ENCODE data around the gene SSR2.
A peak's percentile ranks its signal among the peaks of the same experiment; 100 is the strongest.

The SSR2 gene

GRCh38 chr1:156052862-156053767, 32.4 kb upstream of the SSR2 start:
- peak overlapping the region; percentile 29 to 95 for H3K18ac ChIP-seq (ENCODE audit: low read depth in 1 of 2, low read length in 2 of 2)
- no peak overlapping the region for H2BK120ac ChIP-seq (ENCODE audit: low read depth, low read length)
- H3K36me3 ChIP-seq (ENCODE audit: control insufficient read depth in 1 of 2, insufficient read depth in 2 of 2, low read depth in 1 of 2, low read length in 2 of 2), result peaks cover 37 to 39% of the 10 kb centered on the region in 2 experiments
- H2BK5ac ChIP-seq (ENCODE audit: low read depth, low read length, poor library complexity, severe bottlenecking), result no peak overlapping the region
- peak overlapping the region; percentile 15 for H3K27ac ChIP-seq (ENCODE audit: low read length, poor library complexity, severe bottlenecking)
- H3K9ac ChIP-seq (ENCODE audit: low read length), result peak overlapping the region; percentile 83
- H4K91ac ChIP-seq (ENCODE audit: low read length), result peak overlapping the region; percentile 1
- peaks cover 37% of the 10 kb centered on the region for H3K79me1 ChIP-seq (replicated peaks; ENCODE audit: low read length, poor library complexity, severe bottlenecking)
- WGBS, result 1% methylated on average over 35 of the region's 63 CpGs
- no peaks in the 10 kb centered on the region for H3K27me3 ChIP-seq (ENCODE audit: control insufficient read depth in 1 of 2, insufficient read depth in 1 of 2, low read length in 2 of 2)
- no peak overlapping the region for H4K8ac ChIP-seq (ENCODE audit: low read length)
- peak overlapping the region in 1 of 2 experiments; percentile 19 for H2BK12ac ChIP-seq (ENCODE audit: low read length in 2 of 2)
- no peak overlapping the region for H2AK5ac ChIP-seq (ENCODE audit: low read length, severe bottlenecking)
- H3K23ac ChIP-seq (ENCODE audit: low read length in 2 of 2), result peak overlapping the region in 1 of 2 experiments; percentile 61
- peak overlapping the region in 1 of 2 experiments; percentile 93 for H3K14ac ChIP-seq (ENCODE audit: low read length in 2 of 2)
- H3K4me1 ChIP-seq (ENCODE audit: control insufficient read depth, insufficient read depth, low read depth, low read length), result peaks cover 12% of the 10 kb centered on the region
- H3K4ac ChIP-seq (ENCODE audit: low read depth in 1 of 2, low read length in 2 of 2), result peak overlapping the region in 1 of 2 experiments; percentile 5
- no peaks in the 10 kb centered on the region for H3K9me3 ChIP-seq (ENCODE audit: control insufficient read depth, low read length)
- H3K4me3 ChIP-seq (ENCODE audit: insufficient read depth in 1 of 2, low read depth in 1 of 2, low read length in 2 of 2), result peak overlapping the region; percentile 86 to 92
- H2BK15ac ChIP-seq (ENCODE audit: low read depth, poor library complexity, severe bottlenecking), result no peak overlapping the region
- DNase-seq, result peak; percentile 86
- peak overlapping the region; percentile 80 for H2AFZ ChIP-seq (ENCODE audit: low read depth, low read length)
- H3K4me2 ChIP-seq (ENCODE audit: low read length, poor library complexity, severe bottlenecking), result peak overlapping the region; percentile 84

GRCh38 chr1:156051011-156051725, 30.4 kb upstream of the SSR2 start:
- Histone ChIP-seq H4K91ac (ENCODE audit: low read length) (no peak overlapping the region), H3K14ac (ENCODE audit: low read length in 2 of 2) (no peak overlapping the region), H3K27ac (ENCODE audit: low read length, poor library complexity, severe bottlenecking) (no peak overlapping the region), H3K4me1 (ENCODE audit: control insufficient read depth, insufficient read depth, low read depth, low read length) (peaks cover 12% of the 10 kb centered on the region), H3K9me3 (ENCODE audit: control insufficient read depth, low read length) (no peaks in the 10 kb centered on the region), H2AK5ac (ENCODE audit: low read length, severe bottlenecking) (no peak overlapping the region), H3K79me1 (replicated peaks; ENCODE audit: low read length, poor library complexity, severe bottlenecking) (peaks cover 32% of the 10 kb centered on the region), H2BK12ac (ENCODE audit: low read length in 2 of 2) (no peak overlapping the region), H2BK5ac (ENCODE audit: low read depth, low read length, poor library complexity, severe bottlenecking) (no peak overlapping the region), H3K23ac (ENCODE audit: low read length in 2 of 2) (no peak overlapping the region), H3K4me3 (ENCODE audit: insufficient read depth in 1 of 2, low read depth in 1 of 2, low read length in 2 of 2) (no peak overlapping the region), H3K36me3 (ENCODE audit: control insufficient read depth in 1 of 2, insufficient read depth in 2 of 2, low read depth in 1 of 2, low read length in 2 of 2) (peaks cover 31 to 34% of the 10 kb centered on the region in 2 experiments), H3K18ac (ENCODE audit: low read depth in 1 of 2, low read length in 2 of 2) (no peak overlapping the region), H4K8ac (ENCODE audit: low read length) (no peak overlapping the region), H3K27me3 (ENCODE audit: control insufficient read depth in 1 of 2, insufficient read depth in 1 of 2, low read length in 2 of 2) (no peaks in the 10 kb centered on the region), H2AFZ (ENCODE audit: low read depth, low read length) (no peak overlapping the region), H3K4ac (ENCODE audit: low read depth in 1 of 2, low read length in 2 of 2) (no peak overlapping the region), H2BK15ac (ENCODE audit: low read depth, poor library complexity, severe bottlenecking) (no peak overlapping the region), H2BK120ac (ENCODE audit: low read depth, low read length) (no peak overlapping the region), H3K9ac (ENCODE audit: low read length) (no peak overlapping the region), H3K4me2 (ENCODE audit: low read length, poor library complexity, severe bottlenecking) (no peak overlapping the region)
- DNase-seq, result no peak
- WGBS, result 100% methylated on average over 5 of the region's 7 CpGs

GRCh38 chr1:156050376-156050775, 29.6 kb upstream of the SSR2 start:
- H2BK12ac ChIP-seq (ENCODE audit: low read length in 2 of 2), result no peak overlapping the region
- H3K27me3 ChIP-seq (ENCODE audit: control insufficient read depth in 1 of 2, insufficient read depth in 1 of 2, low read length in 2 of 2), result no peaks in the 10 kb centered on the region
- H3K14ac ChIP-seq (ENCODE audit: low read length in 2 of 2), result no peak overlapping the region
- no peak overlapping the region for H2AK5ac ChIP-seq (ENCODE audit: low read length, severe bottlenecking)
- WGBS, result 87% methylated on average over 4 of the region's 4 CpGs
- no peak overlapping the region for H3K9ac ChIP-seq (ENCODE audit: low read length)
- no peaks in the 10 kb centered on the region for H3K9me3 ChIP-seq (ENCODE audit: control insufficient read depth, low read length)
- no peak for DNase-seq
- H4K8ac ChIP-seq (ENCODE audit: low read length), result no peak overlapping the region
- peaks cover 29% of the 10 kb centered on the region for H3K79me1 ChIP-seq (replicated peaks; ENCODE audit: low read length, poor library complexity, severe bottlenecking)
- no peak overlapping the region for H3K18ac ChIP-seq (ENCODE audit: low read depth in 1 of 2, low read length in 2 of 2)
- peaks cover 9% of the 10 kb centered on the region for H3K4me1 ChIP-seq (ENCODE audit: control insufficient read depth, insufficient read depth, low read depth, low read length)
- no peak overlapping the region for H2BK120ac ChIP-seq (ENCODE audit: low read depth, low read length)
- H3K4me3 ChIP-seq (ENCODE audit: insufficient read depth in 1 of 2, low read depth in 1 of 2, low read length in 2 of 2), result no peak overlapping the region
- H3K36me3 ChIP-seq (ENCODE audit: control insufficient read depth in 1 of 2, insufficient read depth in 2 of 2, low read depth in 1 of 2, low read length in 2 of 2), result peaks cover 33 to 34% of the 10 kb centered on the region in 2 experiments
- no peak overlapping the region for H4K91ac ChIP-seq (ENCODE audit: low read length)
- H3K27ac ChIP-seq (ENCODE audit: low read length, poor library complexity, severe bottlenecking), result no peak overlapping the region
- H3K23ac ChIP-seq (ENCODE audit: low read length in 2 of 2), result no peak overlapping the region
- H3K4ac ChIP-seq (ENCODE audit: low read depth in 1 of 2, low read length in 2 of 2), result no peak overlapping the region
- no peak overlapping the region for H2BK5ac ChIP-seq (ENCODE audit: low read depth, low read length, poor library complexity, severe bottlenecking)
- no peak overlapping the region for H2AFZ ChIP-seq (ENCODE audit: low read depth, low read length)
- H2BK15ac ChIP-seq (ENCODE audit: low read depth, poor library complexity, severe bottlenecking), result no peak overlapping the region
- no peak overlapping the region for H3K4me2 ChIP-seq (ENCODE audit: low read length, poor library complexity, severe bottlenecking)

GRCh38 chr1:156048663-156049258, 28.0 kb upstream of the SSR2 start:
- Histone ChIP-seq H3K9ac (ENCODE audit: low read length) (no peak overlapping the region), H2BK5ac (ENCODE audit: low read depth, low read length, poor library complexity, severe bottlenecking) (no peak overlapping the region), H2AFZ (ENCODE audit: low read depth, low read length) (no peak overlapping the region), H3K27ac (ENCODE audit: low read length, poor library complexity, severe bottlenecking) (no peak overlapping the region), H3K14ac (ENCODE audit: low read length in 2 of 2) (no peak overlapping the region), H3K79me1 (replicated peaks; ENCODE audit: low read length, poor library complexity, severe bottlenecking) (peaks cover 27% of the 10 kb centered on the region), H3K36me3 (ENCODE audit: control insufficient read depth in 1 of 2, insufficient read depth in 2 of 2, low read depth in 1 of 2, low read length in 2 of 2) (peaks cover 43 to 45% of the 10 kb centered on the region in 2 experiments), H3K23ac (ENCODE audit: low read length in 2 of 2) (peak overlapping the region in 1 of 2 experiments; percentile 14), H2BK15ac (ENCODE audit: low read depth, poor library complexity, severe bottlenecking) (no peak overlapping the region), H2BK120ac (ENCODE audit: low read depth, low read length) (no peak overlapping the region), H3K4me1 (ENCODE audit: control insufficient read depth, insufficient read depth, low read depth, low read length) (peaks cover 7% of the 10 kb centered on the region), H3K18ac (ENCODE audit: low read depth in 1 of 2, low read length in 2 of 2) (no peak overlapping the region), H3K4me2 (ENCODE audit: low read length, poor library complexity, severe bottlenecking) (no peak overlapping the region), H4K91ac (ENCODE audit: low read length) (no peak overlapping the region), H3K9me3 (ENCODE audit: control insufficient read depth, low read length) (no peaks in the 10 kb centered on the region), H3K4ac (ENCODE audit: low read depth in 1 of 2, low read length in 2 of 2) (no peak overlapping the region), H2AK5ac (ENCODE audit: low read length, severe bottlenecking) (no peak overlapping the region), H2BK12ac (ENCODE audit: low read length in 2 of 2) (no peak overlapping the region), H4K8ac (ENCODE audit: low read length) (no peak overlapping the region), H3K4me3 (ENCODE audit: insufficient read depth in 1 of 2, low read depth in 1 of 2, low read length in 2 of 2) (no peak overlapping the region), H3K27me3 (ENCODE audit: control insufficient read depth in 1 of 2, insufficient read depth in 1 of 2, low read length in 2 of 2) (no peaks in the 10 kb centered on the region)
- no peak for DNase-seq
- 91% methylated on average over 3 of the region's 3 CpGs for WGBS

Measured in mesenchymal stem cell (in vitro differentiated cells and primary cell).